Umbilical cord (tissue), 2 donors: ENCODE data around the gene ATP4B. TPM values are rescaled to one million over a fixed set of nuclear protein-coding genes. Genes with fewer than 3 reads are reported as not detected.

Experiments
- DNase-seq: peaks from one replicate; pipeline ENCODE4 v3.0.0-alpha.2; 2015; ENCODE audit warnings: low spot score
- total RNA-seq: library from RNA; depleted of rRNA; stranded (reverse); fragments of >200 nt; gene quantifications from one replicate; pipeline ENCODE4 v1.2.3, GENCODE V29; 2014; ENCODE audit warnings: low replicate concordance; ENCODE audit not compliant: insufficient read depth

The ATP4B gene
- total RNA-seq, 1 donor from 2014 or later: not detected

DNA sequence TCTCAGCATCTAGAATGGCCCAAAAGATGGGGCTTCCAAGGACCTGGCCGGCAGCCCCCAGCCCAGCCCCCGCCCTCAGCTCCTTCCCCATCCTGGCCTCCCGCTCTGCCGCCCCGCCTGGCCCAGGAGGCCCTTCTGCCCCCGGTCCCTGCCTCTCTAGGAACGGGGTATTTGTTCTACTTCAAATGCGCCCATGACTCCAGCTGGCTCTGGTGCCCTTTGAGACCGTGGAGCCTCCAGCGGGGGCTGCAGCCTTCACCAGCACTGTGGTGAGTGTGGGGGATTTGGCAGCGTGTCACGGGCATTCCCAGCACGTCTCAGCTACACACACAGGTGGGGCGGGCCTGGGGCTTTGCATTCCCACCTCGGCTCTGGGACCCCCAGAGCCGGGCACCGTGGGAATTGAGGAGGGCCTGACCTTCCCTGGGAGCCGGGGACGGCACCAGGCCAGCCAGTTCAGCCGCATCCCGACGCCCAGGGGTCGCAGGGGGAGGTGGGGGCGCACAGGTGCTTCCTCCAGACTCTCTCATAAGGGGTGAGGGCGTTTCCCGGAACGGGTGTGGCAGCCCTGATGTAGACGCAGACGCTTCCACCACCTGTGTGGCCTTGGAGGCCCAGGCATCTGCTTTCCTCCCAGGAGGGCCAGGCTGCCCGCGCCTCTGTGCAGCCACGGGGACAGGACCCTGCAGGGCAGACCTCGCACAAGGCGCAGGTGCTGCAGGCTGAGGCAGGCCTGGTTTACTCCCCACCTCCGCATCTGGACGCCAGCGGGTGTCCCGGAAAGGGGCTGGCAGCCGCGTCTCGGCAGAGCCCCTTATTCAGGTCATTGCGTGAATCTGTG, 947 bp downstream of the ATP4B start:
- no peak for DNase-seq

DNA sequence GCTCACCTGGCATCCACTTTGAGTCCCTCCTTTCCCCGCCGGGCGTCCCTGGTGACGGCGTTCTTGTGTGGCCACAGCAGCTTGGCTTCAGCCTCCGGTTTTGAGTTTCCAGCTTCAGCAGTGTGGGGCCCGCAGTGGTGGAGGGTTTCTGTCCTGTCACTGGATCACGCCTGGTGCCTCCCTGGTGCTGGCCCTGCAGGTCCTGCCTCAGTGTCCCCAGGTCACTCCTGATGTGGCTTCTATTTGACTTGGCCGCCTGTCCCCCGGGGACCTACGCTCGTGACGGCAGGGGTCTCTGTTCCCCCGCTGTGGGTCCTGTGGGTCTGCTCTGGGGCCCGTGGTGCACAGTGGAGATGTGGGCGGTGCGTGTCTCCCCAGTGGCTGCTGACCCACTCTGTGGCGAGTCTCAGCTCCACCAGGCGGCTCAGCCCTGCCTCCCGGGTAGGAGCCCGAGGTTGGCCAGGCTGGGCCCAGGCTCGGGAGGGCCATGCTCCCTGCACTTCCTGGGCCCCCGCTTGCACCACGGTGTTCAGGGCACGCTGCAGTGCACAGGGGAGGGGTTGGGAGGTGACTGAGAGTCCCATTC, 1.9 kb downstream of the ATP4B start:
- no peak for DNase-seq

DNA sequence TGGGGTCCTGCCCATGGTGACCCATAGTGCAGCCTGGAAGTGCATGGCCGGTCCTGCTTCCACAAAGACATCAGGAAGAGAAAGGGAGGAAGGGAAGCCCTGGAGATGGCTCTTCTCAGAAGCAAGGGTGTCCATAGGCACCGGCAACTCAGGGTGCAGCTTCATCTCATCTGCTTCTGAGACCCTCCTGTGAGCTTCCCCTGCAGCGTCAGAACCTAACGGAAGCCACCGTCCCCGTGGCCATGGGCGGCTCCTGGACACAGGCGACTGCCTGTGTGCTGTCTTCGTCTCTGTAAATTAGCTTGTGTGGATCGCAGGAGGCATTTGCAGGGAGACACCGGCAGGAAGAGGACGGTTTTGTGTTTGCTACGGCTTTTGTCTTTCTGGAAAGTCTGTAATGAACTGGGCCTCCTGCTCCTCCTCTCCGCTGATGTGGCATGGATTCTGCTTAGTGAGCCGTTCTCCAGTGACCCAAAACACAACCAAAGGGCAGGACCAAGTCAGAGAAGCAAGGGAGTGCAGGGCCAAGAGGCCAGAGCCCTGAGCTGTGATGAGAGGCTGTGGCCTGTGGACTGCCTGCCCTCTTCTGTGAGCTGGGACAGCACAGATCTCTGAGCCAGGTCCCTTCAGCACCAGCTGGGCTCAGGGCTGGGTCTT, 2.5 kb downstream of the ATP4B start:
- DNase-seq: no peak

DNA sequence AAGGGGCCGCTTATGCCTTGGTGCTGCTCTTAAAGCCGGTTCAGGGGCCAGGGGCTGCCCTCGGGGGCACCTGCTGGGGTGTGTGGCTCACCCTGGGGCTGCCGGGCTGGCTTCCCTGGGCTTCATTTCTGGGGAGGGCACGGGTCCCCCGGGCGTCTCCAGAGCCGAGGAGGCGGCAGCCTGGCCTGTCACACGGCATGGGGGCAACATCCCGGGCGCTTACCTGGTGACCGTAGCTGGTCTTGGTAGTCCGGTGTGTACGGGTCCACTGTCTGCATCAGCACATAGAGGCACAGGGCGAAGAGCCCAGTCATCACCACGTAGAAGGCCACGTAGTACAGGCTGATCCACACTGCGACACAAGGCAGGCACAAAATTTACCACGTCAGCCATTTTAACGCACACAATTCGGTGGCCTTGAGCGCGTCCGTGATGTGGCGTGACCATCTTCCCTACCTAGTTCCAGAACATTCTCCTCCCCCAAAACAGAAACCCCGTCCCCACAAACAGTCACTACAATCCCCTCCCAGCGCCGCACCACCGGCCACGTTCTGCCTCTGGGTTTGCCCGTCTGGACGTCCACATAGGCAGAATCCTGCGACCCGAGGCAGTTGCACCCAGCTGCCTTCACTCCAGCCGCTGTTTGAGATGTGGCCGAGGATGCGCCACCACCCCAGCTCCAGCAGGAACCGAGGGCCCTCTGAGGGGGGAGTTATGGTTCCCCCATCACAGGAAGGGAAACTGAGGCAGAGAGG, 3.2 kb downstream of the ATP4B start:
- no peak for DNase-seq

DNA sequence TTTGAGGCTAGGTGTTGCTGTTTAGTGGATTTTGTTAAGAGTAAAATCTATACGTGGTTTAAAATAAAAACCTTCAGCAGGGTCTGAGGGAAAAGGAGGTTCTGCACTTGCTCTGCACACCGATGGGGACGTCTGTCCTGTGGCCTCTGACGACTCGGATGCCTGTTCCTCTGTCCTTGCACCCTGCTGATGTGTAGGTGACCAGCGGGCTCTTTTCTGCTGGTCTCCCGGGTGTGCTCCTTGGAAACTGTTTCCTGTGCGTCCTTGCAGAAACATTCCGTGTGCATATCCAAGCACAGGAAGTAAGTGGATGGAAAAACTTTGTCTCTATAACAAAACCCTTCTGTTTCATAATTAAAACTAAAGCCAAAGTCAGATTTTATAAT, 3.8 kb downstream of the ATP4B start:
- no peak for DNase-seq

DNA sequence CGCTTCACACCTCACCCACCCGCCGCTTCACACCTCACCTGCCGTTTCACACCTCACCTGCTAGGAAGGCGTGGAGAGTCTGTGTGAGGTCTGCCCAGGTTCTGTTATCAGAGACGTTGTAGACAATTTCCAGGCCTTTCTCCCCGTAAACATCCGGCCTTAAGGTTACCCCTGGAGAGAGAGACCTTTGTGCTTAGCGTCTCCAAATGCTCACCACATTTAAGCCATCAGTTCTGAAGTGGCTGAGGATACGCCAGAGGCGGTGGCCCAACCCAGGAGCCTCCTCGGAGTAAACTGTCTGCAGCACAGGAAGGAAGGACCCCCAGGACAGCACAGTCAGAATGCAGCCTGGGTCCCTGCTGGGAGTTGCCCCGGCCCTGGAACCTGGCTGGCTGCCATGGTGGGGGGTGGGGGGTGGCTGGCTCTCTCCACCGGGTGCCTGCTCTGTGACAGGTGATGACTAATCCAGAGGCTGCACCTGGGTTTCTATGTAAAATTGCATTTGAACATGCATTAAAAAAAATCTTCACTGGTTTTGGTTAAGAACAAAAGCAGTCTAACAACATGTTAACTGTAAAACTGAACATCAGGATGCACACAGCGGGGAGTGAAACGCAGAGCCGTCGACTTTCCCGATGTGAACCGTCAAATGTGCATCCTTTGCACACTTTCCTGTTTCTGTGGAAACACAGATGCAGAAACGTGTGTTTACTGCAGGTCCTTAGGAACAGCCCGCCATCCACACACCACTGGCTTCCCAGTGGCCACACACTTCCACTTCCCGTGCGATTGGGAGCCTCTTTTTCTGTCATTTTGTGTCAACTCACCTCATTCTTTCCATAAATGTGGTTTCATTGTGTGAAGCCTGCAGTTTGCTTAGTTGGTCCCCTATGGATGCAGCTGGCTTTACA, 4.5 kb downstream of the ATP4B start:
- DNase-seq: no peak

DNA sequence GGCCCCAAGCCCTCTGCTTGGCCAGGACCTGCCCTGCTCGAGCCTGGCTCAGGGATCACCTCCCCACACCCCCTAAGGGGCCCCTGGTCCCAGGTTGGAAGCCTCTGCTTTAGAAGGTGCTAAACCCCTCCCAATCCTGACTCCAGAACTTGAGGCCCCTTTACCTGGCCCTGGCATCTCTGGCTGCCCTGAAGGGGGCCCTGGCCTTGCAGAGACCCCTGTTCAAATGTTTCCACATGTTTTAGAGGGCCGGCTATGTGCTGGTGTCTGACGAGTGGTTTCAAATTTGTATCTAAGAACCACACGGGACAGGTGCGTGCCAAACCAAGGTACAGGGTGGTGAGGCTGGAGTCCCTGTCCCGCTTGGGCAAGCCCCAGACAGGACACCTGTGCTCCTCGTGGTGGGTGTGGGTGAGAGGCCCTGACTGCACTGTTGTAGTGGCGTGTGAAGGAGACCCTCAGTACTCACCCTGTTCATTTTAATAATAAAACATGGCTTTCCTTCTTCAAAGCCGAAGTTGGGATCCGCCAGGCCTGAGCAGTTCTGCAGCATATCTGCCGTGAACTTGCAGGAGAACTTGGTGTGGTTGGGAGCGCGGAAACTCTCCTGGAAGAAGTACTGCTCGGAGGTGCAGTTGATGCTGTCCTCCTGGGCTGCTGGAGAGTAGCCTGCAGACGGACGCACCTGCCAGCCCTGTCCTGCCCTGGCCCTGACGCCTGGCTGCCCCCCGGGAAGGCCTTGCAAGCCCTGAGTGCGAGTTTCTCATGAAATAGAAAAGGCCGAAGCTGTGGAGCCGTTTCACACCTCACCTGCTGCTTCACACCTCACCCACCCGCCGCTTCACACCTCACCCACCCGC, 5.4 kb downstream of the ATP4B start:
- no peak for DNase-seq

DNA sequence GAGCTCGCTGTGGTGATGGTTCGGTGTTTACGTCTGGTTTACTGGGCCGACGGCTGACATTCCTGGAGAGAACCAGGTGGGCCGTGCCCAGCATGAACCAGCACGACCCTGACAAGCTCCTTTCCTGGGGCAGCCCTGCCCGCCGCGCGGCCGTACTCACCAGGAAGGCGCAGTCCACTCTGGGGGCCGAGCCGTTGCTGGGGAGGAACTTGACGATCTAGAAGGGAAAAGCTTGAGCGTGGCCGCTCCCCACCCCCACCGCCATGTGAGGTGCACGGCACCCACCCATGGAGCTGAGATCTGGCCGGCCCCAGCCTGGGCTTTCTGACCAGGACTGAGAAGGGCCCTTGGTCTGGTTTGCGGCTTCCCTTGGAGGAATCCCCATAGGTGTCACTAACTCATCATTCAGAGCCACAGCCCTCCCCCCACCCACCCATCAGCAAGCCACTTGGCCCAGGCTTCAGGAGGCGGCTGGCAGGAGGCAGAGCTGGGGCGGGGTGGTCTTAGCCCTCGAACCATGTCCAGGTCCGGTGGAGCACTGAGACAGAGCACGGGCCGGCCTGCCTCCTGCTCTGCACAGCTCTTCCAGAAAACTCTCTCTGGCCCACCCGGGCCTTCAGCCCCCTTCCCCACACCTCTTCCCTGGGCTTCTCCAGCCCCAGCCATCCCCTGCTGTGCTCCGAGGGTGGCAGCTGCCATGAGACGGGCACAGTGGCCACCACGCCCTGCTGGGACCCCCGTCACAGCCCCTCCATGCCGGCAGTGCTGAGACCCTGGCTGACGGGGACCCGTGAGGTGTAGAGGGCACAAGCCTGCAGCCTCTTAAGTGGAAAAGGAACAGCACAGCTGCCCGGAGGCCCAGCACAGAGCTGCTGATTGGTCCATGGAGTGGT, 6.2 kb downstream of the ATP4B start:
- no peak for DNase-seq

DNA sequence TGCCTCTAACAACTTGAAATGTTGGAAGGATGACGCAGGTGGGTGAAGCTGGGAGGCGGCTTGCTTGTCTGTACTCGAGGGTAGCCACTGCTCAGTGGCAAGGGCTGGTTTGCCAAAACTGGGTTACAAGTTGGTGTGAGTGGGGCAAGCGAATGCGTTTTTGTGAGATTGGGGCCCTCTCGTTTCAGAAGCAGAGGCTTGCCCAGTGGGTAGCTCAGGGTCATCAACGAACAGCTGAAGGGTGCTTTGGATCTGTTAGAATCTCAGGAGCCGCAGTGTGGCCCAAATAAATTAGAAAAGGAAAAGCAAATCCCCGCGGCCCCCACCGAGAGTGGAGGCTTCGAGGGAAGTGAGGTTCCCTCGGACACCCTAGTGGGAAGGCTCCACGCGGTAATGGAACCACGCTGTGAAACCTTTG, 7.3 kb downstream of the ATP4B start:
- no peak for DNase-seq

DNA sequence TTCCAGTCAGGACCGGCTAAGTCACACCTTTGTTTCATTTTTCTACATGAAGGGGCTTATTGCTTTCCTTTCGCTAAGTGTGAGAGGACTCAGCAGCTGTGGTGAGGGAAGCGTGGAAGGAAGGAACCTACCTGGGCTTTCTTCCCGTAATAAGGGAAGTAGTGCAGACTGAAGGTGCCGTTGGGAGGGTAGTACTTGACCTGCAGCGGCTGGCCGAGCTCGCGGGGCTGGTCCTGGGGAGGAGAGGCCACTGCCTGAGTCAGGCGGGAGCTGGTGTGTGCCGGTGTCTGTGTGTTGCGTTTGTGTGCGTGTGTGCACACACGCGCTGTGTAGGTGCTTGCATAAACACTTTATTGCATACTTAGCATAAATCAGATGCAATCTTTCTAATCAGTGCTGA, 7.7 kb downstream of the ATP4B start:
- DNase-seq: no peak

DNA sequence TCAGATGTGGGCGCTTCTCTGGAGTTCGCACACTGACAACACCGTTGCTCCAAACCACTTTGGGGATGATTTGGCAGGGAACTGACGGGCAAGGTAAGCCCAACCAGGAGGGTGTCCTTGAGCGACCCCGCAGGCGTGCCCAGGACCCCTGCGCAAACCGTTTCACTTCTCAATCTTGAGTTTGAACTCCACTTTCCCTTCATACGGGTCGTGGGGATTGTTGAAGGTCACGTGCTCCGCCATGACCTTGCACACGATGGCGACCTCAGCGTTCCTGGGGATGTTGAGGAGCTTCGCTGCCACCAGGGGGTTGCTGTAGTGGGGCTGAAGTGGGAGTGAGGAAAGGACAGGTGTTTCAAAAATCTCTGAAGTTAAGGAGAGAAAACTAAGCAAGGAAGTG, 8.8 kb downstream of the ATP4B start:
- no peak for DNase-seq

DNA sequence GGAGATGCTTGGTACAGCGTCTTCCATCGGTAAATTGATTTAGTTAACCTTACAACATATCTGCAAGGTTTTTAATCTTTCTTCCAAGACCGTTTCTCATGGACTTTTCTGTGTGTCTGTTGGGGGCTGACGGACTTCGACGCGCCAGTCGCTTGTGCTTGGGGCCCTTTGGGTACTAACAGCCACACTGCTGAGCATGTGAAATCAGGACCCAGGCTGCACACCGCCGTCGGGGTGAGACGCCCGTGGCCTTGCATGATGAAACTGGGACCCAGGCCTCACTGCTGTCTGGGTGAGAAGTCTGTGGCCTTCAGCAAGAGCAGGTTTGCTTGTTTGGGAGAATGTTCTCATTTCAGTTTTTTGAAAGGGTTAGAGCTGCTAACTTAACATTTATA, 9.8 kb downstream of the ATP4B start:
- DNase-seq: no peak

DNA sequence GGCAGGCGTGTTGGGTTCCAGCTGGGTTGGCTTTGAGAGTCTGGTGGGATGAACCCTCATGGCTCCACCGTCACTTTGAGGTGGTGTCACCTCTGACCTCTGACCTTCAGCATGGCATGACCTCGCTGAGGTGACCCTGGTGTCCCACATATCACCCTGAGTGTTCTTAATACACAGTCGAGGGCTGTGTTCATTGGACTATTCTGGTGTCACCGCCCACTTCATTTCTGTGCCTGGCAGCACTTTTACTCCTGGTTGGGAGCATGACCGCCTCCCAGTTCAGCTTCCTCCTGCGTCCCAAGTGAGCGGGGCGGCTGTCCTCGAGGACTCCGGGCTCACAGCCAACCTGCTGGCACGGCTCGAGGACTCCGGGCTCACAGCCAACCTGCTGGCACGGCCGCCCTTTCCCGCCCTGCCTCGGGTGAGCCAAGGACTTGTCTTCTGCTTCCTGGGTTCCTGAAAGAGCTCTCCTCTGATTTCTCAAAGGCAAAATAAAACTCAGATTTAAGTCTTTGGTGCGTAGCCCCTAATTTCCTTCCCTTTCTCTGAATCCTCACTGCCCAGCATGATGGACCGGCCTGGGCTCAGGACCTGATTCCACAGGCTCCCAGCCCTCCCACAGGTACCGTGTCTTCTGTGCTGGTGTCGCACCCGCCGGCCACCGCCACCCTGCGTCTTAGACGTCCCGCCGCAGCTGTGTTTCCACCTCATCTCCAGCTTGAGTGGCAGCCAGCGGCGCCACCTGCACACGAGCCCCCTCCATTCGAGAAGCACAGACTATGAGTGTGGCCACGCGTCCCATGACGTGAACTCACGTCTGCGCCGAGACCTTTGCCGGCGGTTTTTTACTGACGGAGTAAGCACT, 10.4 kb downstream of the ATP4B start:
- DNase-seq: peak; percentile 61

DNA sequence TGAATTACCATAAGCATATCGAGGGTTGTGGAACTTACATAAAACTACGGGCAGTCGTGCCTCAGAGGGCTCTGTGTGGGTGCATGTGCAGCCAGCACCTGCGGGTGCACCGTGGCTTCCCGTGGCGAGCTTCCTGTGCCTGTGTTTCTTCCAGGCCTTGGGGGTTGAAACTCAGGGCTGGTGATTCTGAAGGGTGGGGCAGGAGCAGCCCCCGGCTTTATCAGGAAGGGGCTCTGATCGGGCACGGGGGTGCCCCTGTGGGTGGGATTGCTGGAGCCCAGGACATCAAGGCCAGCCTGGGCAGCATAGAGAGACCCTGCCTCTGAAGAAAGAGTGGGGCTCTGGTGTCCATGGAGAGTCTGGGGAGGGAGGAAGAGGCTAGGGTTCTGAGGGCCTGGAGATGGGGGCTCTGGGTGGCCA, 11.1 kb downstream of the ATP4B start:
- no peak for DNase-seq

DNA sequence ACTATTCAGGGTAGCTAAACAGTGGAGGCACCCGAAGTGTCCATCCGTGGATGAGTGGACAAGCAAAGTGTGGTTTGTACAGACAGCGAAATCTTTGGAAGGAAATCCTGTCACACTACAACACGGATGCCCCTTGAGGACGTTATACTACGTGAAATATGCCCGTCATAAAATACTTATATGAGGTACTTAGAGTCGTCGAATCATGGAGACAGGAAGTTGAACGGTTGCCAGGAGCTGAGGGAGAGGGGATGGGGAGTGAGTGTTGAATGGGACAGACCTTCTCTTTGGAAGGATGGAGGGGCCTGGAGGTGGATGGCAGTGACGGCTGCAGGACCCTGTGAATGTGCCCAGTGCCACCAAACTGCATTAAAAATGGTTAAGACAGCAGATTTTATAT, 11.6 kb downstream of the ATP4B start:
- no peak for DNase-seq

DNA sequence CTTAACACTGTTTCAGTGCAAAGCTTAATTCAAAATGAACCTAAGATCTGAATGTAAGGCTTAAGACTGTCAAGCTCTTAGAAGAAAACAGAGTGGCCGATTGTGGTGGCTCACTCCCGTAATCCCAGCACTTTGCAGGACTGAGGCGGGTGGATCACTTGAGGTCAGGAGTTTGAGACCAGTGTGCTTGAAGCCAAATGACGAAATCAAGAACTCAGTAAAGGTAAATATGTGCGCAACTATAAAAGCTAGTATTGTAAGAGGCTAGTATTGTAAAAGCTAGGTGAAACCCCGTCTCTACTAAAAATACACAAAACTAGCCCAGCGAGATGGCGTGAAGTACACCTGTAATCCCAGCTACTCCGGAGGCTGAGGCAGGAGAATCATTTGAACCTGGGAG, 12.7 kb downstream of the ATP4B start:
- DNase-seq: no peak

DNA sequence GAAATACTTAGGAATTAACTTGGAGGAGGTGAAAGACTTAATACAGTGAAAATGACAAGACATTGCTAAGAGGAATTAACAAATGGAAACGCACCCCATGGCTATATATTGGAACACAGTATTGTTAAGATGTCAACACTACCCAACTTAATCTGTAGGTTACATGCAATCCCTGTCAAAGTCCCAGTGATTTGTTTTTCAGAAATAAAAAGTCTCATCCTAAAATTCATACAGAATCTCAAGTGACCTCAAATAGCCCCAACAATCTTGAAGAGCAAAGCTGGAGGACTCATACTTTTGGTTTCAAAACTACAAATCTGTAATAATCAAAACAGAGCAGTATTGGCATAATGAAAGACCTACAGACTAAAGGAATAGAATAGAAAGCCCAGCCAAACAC, 13.2 kb downstream of the ATP4B start:
- no peak for DNase-seq

DNA sequence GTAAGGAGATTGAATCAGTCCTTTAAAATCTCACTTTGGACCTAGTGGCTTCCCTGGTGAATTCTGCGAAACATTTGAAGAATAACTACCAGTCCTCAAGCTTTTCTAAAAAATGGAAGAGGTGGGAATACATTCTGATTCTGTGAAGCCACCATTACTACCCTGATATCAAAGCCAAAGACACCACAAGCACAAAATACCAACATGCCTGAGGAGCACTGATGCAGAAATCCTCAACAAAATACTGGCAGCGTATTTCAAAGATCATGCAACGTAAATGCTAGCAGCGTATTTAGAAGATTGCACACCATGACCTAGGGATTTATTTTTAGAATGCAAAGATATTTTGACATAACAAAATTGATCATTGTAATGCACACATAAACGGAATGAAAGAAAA, 14.4 kb downstream of the ATP4B start:
- DNase-seq: no peak
